Sigmoid colon (tissue), 7 donors: ENCODE data around the gene BRIP1. TPM values are rescaled to one million over a fixed set of nuclear protein-coding genes. Genes with fewer than 3 reads are reported as not detected.
A peak's percentile ranks its signal among the peaks of the same experiment; 100 is the strongest.

ENCODE experiments used
- DNase-seq: peaks from one replicate; pipeline ENCODE4 v3.0.0-alpha.2; 2019
- H3K27ac ChIP-seq, 4 donors: fragments of 200-600 bp; sonication (generic); one replicate each; pipeline ENCODE4 v1.5.1; 2016 to 2019; ENCODE audit warnings: mild to moderate bottlenecking in 1 of 4
- H3K27me3 ChIP-seq, 3 donors: fragments of 200-600 bp; sonication (generic); one replicate each; pipeline ENCODE4 v1.5.1; 2019; ENCODE audit warnings: mild to moderate bottlenecking in 1 of 3
- H3K36me3 ChIP-seq, 4 donors: fragments of 200-600 bp; sonication (generic); one replicate each; pipeline ENCODE4 v1.5.1; 2016 to 2019
- H3K4me1 ChIP-seq, 4 donors: fragments of 200-600 bp; sonication (generic); one replicate each; pipeline ENCODE4 v1.5.1; 2017 to 2019
- H3K4me3 ChIP-seq, 4 donors: fragments of 200-600 bp; sonication (generic); one replicate each; pipeline ENCODE4 v1.5.1; 2017 to 2019; ENCODE audit warnings: mild to moderate bottlenecking in 2 of 4, moderate library complexity in 1 of 4
- H3K9me3 ChIP-seq, 4 donors: fragments of 200-600 bp in 3 of 4; sonication (generic) in 3 of 4; one replicate each; pipeline versions ENCODE4 v1.5.1 to v1.6.1; 2013 to 2019
- EP300 ChIP-seq, 4 donors: sonication (generic); formaldehyde crosslinking; IDR thresholded peaks; one replicate each; pipeline ENCODE4 v1.6.1; 2017; ENCODE audit warnings: antibody characterized with exemption in 4 of 4
- POLR2A ChIP-seq, 2 donors: fragments of 450-650 bp; IDR thresholded peaks; one replicate each; pipeline ENCODE4 v1.6.1; 2016; ENCODE audit warnings: antibody characterized with exemption in 2 of 2, mild to moderate bottlenecking in 2 of 2, moderate library complexity in 2 of 2
- POLR2AphosphoS5 ChIP-seq, 4 donors: sonication (generic); formaldehyde crosslinking; IDR thresholded peaks; one replicate each; pipeline ENCODE4 v1.6.1; 2017; ENCODE audit warnings: antibody characterized with exemption in 4 of 4
- WGBS, 2 donors: extraction: QIAGEN DNeasy Blood & Tissue Kit; methylation state at CpG; one replicate each; pipeline ENCODE4 v1.1.7; 2013; 5-methylcytosine and 5-hydroxymethylcytosine counted together
- intact Hi-C: fragments of 100-400 bp; cut with DNase I; formaldehyde crosslinking; loops from one replicate; pipeline ENCODE4 v1.15.1; 2023
- polyA plus RNA-seq, 3 donors: library from polyadenylated mRNA; stranded (reverse); fragments of 200-250 nt; gene quantifications; one replicate each; pipeline ENCODE4 v1.2.3, GENCODE V29; 2013
- total RNA-seq, 4 donors: library from RNA; depleted of rRNA; stranded (reverse); fragments of >200 nt; gene quantifications; one replicate each; pipeline ENCODE4 v1.1.0, GENCODE V29; 2016
- TF ChIP-seq, protein P1 (sequence below), 4 experiments: fragments of 450-650 bp in 3 of 4; fragments of 200-600 bp in 1 of 4; IDR thresholded peaks; one replicate each; pipeline ENCODE4 v1.5.1; 2016 to 2019; ENCODE audit warnings: antibody characterized with exemption in 4 of 4, mild to moderate bottlenecking in 3 of 4, moderate library complexity in 2 of 4
- donor health status: healthy with polysubstance abuse.
- donor health status: Bipolar disorder and iron deficiency.
- donor health status: healthy.

Gene BRIP1
- total and polyA plus RNA-seq, 7 donors, result under 0.01 to 1.5 (median 0.41) TPM; not detected in 1

DNA sequence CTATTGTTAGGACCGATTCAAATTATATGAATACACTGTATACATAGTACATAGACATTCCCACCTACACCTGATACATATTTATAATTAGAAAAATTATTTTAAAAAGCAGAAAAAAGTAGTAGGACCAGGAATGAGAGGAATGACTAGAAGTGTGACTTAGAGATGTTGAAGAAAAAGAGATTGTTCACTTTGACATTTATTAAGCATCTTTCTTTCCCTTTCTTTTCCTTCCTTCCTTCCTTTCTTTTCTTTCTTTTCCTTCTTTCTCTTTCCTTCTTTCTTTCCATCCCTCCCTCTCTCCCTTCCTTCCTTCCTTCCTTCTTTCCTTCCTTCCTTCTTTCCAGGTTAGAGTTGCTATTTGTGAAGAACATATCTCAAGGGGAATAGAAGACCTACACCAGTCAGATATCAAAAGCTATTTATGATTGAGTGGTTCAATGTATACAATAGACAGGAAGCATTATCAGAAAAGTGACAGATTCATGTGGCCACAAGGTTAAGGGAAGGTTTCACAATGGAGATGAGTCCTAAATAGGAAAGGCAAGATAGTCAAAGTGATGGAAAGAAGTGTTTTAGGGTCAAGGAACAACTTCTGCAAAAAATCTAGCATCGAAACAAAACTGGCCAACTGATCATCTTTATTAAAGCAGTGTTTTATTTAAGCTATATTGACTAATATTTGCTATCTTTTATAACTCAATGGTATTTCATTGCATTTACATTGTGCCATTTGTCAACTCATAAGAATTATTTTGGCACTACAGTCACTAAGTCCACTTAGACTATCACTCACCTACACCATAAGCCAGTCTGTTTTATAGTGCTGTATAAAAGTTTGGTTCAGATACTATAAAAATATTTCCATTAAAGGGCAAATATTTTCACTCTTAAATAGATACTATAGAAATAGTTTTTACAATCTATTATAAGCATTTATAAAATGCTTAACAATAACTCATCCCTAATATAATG lies 218.2 kb downstream of the BRIP1 start:
- no peak overlapping the region for H3K4me3 ChIP-seq
- H3K27me3 ChIP-seq, result no peaks in the 10 kb centered on the region
- DNase-seq, result no peak
- no peaks in the 10 kb centered on the region for H3K36me3 ChIP-seq
- WGBS, 2 donors, result 90 to 93% methylated on average over 2 of the region's 2 CpGs
- no peak overlapping the region for H3K27ac ChIP-seq
- intact Hi-C loops, result no loop called here
- H3K9me3 ChIP-seq, result no peaks in the 10 kb centered on the region
- no peak for TF ChIP-seq EP300 (IDR thresholded peaks at IDR 0.05)
- TF ChIP-seq POLR2A (IDR thresholded peaks at IDR 0.05), result no peak
- TF ChIP-seq, protein P1, sequence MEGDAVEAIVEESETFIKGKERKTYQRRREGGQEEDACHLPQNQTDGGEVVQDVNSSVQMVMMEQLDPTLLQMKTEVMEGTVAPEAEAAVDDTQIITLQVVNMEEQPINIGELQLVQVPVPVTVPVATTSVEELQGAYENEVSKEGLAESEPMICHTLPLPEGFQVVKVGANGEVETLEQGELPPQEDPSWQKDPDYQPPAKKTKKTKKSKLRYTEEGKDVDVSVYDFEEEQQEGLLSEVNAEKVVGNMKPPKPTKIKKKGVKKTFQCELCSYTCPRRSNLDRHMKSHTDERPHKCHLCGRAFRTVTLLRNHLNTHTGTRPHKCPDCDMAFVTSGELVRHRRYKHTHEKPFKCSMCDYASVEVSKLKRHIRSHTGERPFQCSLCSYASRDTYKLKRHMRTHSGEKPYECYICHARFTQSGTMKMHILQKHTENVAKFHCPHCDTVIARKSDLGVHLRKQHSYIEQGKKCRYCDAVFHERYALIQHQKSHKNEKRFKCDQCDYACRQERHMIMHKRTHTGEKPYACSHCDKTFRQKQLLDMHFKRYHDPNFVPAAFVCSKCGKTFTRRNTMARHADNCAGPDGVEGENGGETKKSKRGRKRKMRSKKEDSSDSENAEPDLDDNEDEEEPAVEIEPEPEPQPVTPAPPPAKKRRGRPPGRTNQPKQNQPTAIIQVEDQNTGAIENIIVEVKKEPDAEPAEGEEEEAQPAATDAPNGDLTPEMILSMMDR (IDR thresholded peaks at IDR 0.05), result peak in 1 of 4 experiments; percentile 5
- H3K4me1 ChIP-seq, result no peaks in the 10 kb centered on the region

- Histone ChIP-seq H3K9me3 (no peaks in the 10 kb centered on the region), H3K36me3 (no peaks in the 10 kb centered on the region), H3K4me1 (no peaks in the 10 kb centered on the region), H3K4me3 (no peak overlapping the region), H3K27me3 (no peaks in the 10 kb centered on the region), H3K27ac (no peak overlapping the region)
- intact Hi-C loops, result no loop called here
- no peak for DNase-seq
- TF ChIP-seq EP300 (IDR thresholded peaks at IDR 0.05), result no peak
- TF ChIP-seq, protein P1 (IDR thresholded peaks at IDR 0.05), result no peak
- TF ChIP-seq POLR2A (IDR thresholded peaks at IDR 0.05), result no peak
- no peak for TF ChIP-seq POLR2AphosphoS5 (IDR thresholded peaks at IDR 0.05)
- WGBS, 2 donors, result 94 to 96% methylated on average over 2 of the region's 2 CpGs
These were observed 220.6 kb downstream of the BRIP1 start for GRCh38 chr17:61642768-61643167.

GRCh38 chr17:61641715-61642114 lies 221.6 kb downstream of the BRIP1 start:
- no peaks in the 10 kb centered on the region for H3K27me3 ChIP-seq
- no peaks in the 10 kb centered on the region for H3K36me3 ChIP-seq
- no peak for DNase-seq
- no peaks in the 10 kb centered on the region for H3K4me1 ChIP-seq
- no peak overlapping the region for H3K4me3 ChIP-seq
- intact Hi-C loops, result no loop called here
- no peaks in the 10 kb centered on the region for H3K9me3 ChIP-seq
- H3K27ac ChIP-seq, result no peak overlapping the region
- WGBS, 2 donors, result 43 to 70% methylated on average over 1 of the region's 1 CpG
- TF ChIP-seq, protein P1 (IDR thresholded peaks at IDR 0.05), result no peak
- no peak for TF ChIP-seq EP300 (IDR thresholded peaks at IDR 0.05)
- TF ChIP-seq POLR2AphosphoS5 (IDR thresholded peaks at IDR 0.05), result no peak
- no peak for TF ChIP-seq POLR2A (IDR thresholded peaks at IDR 0.05)

- Histone ChIP-seq H3K27ac (no peak overlapping the region), H3K4me3 (no peak overlapping the region), H3K27me3 (no peaks in the 10 kb centered on the region), H3K36me3 (no peaks in the 10 kb centered on the region), H3K9me3 (no peaks in the 10 kb centered on the region), H3K4me1 (no peaks in the 10 kb centered on the region)
- intact Hi-C loops, result no loop called here
- TF ChIP-seq, protein P1 (IDR thresholded peaks at IDR 0.05), result peak in 1 of 4 experiments; percentile 8
- no peak for TF ChIP-seq POLR2A (IDR thresholded peaks at IDR 0.05)
- 91 to 92% methylated on average over 6 of the region's 6 CpGs for WGBS, 2 donors
- DNase-seq, result no peak
These were observed 222.2 kb downstream of the BRIP1 start for GRCh38 chr17:61641084-61641483.
